GM21515 (cell line): ENCODE results near the gene LAMTOR5.
"Not testable (repeated sequence)": the region's sequence is repeated elsewhere in the genome, so short reads cannot be mapped to it uniquely, and the experiment has no call there.

Experiments
- ATAC-seq: cut with Tn5 transposase; IDR thresholded peaks from one replicate; pipeline ENCODE4 v1.9.1; 2021; ENCODE audit not compliant: unreplicated experiment

Gene LAMTOR5

DNA sequence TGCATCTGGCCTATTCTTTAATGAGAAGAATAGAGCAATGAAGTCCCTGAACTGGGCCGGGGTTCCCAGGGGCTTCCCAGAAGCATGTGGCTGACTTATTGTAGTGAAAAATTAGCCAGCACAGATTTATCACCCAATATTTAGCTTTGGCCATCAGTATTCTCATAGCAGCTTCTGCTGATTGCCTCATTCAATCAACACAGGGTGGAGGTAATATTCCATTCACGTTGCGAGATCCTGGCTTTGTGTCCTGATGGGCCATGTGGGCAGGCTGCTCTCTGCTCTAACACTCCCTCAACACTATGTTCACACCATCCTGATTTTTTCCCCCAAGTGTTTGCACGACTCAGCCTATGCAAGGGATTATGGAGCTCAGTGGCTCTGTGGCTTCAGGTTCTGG lies 21.5 kb upstream of the LAMTOR5 start:
- ATAC-seq: no peak

DNA sequence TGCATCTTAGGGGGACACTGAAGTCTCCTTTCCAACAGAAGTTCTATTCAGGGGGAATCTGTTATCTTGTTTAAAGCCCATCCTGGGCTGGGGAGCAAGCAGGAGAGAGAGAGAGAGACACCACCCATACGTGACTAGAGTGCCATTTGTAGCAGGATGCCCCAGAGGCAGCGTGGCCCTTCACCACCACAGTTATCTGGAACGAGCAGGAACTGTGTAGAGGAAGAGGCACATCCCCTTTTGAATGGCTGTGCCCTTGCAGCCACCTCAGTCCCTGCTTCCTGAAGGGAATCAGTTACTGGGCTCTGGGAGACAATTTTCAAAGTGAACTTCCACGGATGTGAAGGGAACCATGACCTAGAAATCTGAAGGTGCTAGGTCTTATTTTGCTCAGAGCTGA lies 19.4 kb upstream of the LAMTOR5 start:
- no peak for ATAC-seq

DNA sequence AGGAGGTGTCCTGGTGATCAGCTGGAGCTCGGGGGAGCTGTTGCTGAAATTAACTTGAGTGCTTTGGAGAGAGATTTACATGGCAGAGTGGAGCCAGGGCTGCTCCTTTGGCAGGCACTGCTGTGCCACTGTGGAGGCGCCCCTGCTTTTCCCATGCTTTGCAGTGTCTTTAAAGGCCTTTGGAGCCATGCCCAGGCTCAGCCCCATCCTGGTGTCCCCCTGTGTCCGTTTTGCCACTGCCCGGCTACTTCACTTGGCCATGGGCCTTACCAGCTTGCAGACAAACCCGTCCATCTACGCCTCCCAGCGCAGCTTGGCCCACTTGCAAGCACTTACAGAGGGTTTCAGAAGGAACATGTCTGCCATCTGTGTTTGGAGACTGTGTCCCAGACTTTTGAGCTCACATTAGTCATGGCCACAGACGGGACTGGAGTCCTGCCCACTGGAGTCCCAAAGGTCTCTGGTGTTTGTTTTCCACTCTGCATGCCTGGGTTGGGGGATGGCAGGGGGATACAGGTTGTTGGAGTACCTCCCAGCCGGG lies 18.2 kb upstream of the LAMTOR5 start:
- no peak for ATAC-seq

DNA sequence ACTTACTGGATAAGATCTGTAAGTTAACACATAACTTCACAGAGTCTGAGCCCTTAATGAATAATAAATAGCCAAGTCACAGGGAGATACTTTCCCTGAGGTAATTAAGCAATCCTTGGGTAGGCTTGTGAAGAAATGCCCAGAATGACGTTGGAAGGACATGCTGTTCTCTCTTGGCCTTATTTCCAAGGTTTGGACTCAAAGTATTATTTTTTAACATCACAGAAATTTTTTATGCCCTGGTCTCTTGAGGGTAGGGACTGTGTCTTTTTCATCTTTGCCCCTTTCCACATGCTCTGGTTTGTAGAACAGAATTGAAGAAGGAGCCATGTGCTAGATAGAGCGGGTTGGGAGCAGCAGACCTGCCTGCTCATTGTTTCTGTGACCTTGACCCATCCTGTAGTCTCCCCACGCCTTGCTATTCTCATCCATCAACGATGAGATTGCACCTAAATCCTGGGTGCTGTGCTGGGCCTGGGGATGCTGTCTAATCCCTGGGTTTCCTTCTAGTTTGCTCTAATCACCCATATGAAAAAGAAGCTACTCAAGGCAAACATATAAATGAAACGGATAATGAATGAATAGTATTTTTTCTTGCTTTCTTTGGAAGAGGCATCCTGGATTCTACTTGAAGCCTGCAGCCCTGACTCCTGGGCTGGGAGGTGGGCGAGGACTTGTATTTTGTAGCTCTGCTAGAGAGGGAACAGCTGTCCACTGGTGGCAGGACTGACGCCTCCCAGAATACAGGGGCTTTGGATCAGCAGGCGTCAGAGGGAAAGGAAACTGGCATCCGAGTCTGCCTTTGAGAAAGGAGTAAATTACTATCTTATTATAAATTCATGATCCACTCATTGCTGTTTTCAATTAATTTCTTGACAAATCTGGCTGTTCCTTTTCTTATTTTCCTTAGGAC lies 17.5 kb upstream of the LAMTOR5 start:
- ATAC-seq: no peak

DNA sequence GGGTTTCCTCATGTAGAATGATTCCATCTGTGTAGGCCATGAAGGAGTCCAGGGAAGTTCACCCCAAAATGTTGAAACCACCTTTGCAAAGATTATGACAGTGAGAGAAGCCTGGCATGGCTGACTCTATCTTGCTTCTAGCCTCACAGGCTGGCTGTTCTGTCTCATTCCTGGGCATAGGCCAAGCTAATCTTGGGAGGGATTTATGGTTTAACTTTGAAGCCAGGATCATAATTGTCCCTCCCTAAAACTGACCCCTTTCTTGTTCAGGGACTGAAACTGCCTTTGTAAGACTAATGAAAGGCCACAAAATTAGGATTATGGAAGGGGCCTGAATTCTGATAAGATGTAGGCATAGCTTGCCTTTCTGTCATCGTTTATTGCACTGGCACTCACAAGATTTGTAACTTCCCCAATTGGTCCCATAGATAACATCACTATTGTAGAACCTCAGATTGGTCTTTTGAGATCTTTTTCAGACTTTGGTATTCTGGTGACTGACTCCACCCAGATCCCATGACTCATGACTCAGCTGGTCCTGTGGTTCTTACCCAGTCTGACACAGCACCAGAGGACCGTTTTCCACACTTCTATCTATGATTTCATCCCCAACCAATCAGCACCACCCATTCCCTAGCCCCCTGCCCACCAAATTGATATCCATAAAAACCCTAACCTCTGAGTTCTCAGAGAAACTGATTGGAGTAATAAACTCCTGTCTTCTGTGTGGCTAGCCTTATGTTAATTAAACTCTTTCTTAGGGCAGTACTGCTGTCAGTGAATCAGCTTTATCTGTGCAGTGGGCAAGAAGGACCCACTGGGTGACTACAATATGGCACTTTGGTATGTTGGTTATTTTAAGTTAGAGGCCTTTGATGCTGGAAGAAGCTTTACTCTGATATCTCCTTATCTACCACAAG lies 13.6 kb upstream of the LAMTOR5 start:
- no peak for ATAC-seq

DNA sequence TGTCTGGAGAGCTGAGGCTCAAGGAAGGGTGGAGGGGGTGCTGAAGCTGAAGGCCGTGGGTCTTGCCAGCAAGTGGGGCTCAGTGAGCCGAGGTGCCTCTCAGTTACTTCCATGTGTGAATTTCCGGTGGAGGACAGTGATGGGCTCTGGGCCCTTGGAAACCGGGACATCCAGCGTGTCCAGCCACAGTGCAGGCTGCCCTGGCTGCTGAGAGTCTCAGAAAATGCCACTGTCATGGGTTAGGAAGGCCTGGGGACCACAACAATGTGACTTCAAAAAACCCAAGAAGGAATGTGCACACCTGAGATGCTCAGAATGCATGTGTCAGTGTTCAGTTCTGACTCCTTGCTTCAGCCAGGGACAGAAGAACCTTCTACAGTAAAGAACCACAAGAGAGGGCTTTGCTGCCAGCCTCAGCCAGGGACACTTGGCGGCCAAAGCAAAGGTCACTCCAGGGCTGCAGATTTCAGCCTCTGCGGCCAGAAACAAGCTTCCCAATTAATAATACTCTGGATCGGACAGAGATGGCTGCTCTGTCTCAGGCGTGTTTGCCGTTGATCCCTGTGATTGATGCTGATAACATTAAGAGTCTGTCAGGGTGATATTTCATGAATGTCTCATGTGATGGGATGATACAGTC lies 12.6 kb upstream of the LAMTOR5 start:
- ATAC-seq: no peak

DNA sequence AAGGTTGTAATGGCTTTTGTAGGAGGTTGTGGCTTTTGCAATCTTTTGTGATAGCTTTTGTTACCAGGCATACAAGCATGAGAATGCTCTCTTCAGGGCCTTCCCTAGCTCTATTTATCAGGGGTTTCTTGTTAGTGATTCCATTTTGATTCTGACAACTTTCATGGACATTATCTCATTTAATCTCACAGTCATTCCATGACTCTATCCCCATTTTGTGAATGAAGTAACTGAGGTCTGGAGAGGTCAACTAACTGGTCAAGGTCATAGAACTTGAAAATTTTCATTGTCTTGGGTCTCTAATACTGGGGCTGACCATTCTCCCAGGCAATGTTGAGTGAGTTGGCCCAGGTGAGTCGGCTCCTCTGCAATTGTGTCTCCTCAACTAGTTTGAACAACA lies 11.2 kb upstream of the LAMTOR5 start:
- ATAC-seq: no peak

DNA sequence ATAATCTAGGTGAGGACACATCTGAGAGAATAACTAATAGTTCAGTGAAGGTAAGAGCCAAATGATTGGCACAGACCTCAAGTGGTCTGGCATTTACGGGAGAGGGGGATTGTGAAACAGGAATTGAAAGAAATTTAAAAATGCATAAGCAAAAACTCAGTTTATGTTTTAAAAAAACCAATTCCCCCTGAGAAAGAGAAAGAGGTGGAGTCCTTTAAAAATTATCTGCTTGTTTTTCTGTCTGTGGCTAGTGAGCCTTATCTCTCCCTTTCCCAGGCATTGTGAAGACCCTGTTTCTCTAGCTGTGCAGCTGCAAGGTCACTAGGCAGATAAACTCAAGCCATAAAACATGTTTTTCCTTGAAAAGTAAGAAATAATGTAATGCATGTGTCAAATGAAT lies 5.6 kb upstream of the LAMTOR5 start:
- not testable (repeated sequence) for ATAC-seq

DNA sequence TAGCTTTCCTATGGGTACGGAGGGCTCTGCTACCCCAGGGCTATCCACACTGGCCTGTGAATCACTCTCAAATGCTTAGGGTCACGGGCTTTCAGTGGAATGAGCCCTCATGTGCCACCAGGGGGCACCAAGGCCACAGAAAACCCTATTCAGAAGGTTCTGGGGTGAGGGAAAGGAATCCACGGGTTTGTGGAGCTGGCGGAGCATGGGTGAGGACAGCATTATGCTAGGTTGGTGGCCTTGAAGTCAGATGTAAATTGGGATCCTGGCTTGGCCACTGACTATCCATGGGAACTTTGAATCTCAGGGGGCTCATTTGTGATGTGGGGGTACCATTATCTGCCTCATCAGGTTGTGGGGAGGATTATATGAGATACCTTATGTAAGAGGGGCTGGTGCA lies 5.1 kb upstream of the LAMTOR5 start:
- ATAC-seq: no peak

DNA sequence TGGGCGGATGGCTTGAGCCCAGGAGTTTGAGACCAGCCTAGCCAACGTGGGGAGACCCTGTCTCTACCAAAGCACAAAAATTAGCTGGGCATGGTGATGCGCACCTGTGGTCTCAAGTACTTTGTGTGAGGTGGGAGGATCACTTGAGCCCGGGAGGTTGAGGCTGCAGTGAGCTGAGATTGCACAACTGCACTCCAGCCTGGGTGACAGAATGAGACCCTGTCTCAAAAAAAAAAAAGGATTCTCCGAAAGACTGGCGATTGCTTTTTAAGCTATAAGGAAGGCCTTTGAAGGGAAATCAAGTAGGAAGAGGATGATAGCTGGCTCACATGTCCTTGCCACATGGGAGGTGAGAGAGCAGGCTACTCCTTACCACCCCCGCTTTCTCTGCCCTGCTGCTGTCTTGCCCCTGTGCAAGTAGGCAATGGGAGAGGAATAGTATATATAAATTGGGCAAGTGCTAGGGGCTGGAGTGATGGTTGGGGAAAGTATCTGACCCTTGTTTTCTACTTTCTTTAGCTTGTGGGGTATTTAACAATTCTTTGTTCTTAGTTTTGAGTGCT lies 3.8 kb upstream of the LAMTOR5 start:
- ATAC-seq: no peak

DNA sequence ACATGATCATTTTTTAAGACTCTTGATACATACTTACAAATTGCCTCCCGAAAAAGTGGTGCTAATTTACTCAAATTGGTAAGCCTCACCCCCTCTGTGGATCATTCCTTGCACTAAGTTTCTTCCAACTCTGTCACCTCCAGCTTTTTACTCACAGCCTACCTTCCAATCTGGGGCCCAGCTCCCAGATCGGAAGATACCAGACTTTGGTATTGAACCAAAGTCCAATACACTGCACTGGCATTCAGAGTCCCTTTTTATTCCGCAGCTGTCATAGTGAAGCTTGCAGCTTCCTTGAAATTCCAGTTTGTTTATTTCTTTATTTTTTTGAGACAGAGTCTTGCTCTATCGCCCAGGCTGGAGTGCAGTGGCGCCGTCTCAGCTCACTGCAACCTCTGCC lies 1.8 kb upstream of the LAMTOR5 start:
- ATAC-seq: no peak

DNA sequence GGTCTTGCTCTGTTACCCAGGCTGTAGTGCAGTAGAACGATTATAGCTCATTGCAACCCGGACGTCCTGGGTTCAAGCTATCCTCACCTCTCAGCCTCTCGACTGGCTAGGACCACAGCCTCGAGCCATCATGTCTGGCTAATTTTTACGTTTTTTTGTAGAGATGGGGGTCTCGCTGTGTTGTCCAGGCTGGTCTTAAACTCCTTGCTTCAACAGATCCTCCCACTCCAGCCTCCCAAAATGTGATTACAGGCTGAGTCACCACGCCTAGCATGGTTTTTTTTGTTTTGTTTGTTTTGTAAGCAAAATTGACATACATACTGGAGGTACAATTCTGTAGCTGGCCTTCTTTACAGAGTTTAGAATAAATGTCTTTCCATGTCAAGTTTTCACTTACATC lies 994 bp upstream of the LAMTOR5 start:
- no peak for ATAC-seq

DNA sequence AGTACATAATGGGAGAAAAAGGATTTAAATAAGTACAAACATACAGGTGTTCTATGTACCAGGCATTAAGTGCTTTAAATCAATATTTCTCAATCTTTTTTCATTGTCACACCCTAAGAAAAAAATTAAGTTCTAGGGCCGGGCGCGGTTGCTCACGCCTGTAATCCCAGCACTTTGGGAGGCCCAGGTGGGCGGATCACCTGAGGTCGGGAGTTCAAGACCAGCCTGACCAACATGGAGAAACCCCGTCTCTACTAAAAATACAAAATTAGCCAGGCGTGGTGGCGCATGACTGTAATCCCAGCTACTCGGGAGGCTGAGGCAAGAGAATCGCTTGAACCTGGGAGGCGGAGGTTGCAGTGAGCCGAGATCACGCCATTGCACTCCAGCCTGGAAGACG lies 1.1 kb downstream of the LAMTOR5 start:
- ATAC-seq: not testable (repeated sequence)

DNA sequence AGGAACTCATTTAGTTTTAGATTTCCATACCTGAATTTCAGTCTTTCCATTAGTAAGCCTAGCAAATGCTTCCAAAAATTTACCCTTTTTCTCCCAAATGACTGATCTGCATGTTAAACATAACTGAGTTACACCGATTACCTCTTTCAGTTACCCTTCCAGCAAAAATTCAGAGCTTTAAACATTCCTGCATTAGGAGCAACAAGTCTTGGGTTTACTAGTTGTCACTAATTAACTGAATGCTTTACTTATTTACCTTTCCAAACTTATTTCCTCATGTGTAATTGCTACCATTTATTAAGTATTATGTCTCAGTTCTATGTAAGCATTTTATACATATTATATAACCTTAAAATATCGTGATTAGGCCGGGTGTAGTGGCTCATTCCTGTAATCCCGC lies 3.1 kb downstream of the LAMTOR5 start:
- ATAC-seq: no peak

DNA sequence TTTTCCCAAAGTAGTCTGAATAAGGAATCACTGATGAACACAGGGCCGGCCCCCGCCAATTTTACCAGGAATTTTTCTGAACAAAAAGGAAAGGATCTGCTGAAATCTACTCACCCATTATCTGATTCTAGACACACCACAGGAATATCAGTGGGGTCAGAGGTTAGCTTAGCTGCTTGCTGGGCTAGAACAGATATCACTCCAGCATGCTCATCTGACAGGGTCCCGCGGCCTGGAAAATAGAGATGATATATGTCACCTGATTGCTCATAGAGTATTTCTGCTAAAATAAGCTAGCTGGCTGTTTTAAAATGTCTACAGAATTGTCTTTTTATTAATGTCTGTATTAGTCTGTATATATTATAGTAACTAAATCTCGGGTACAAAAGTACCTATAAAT lies 3.7 kb downstream of the LAMTOR5 start:
- no peak for ATAC-seq

DNA sequence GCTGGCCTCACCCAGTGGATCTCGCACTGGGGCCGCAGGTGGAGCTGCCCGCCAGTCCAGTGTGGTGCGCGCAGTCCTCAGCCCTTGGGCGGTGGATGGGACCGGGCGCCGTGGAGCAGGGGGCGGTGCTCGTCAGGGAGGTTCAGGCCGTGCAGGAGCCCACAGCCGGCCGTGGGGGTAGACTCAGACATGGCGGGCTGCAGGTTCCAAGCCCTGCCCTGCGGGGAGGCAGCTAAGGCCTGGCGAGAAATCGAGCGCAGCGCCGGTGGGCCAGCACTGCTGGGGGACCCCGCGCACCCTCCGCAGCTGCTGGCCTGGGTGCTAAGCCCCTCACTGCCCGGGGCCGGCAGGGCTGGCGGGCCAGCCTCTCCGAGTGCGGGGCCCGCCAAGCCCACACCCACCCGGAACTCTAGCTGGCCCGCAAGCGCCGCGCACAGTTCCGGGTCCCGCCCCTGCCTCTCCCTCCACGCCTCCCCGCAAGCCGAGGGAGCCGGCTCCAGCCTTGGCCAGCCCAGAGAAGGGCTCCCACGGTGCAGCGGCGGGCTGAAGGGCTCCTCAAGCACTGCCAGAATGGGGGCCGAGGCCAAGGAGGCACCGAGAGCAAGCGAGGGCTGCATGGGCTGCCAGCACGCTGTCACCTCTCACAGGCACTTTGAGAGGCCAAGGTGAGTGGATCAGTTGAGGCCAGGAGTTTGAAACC lies 11.1 kb downstream of the LAMTOR5 start:
- not testable (repeated sequence) for ATAC-seq

DNA sequence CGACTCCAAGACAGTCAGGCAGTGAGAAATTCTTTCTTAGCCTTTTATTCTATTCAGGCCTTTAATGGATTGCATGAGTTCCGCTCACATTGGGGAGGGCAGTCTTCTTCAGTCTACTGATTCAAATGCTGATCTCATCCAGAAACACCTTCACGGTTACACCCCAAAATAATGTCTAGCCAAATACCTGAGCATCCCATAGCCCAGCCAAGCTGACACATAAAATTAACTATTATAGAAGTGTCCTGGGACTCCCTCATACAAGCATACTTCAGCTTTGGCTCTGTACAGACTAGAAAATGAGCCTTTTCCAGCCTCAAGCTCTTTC lies 13.0 kb downstream of the LAMTOR5 start:
- ATAC-seq: no peak

DNA sequence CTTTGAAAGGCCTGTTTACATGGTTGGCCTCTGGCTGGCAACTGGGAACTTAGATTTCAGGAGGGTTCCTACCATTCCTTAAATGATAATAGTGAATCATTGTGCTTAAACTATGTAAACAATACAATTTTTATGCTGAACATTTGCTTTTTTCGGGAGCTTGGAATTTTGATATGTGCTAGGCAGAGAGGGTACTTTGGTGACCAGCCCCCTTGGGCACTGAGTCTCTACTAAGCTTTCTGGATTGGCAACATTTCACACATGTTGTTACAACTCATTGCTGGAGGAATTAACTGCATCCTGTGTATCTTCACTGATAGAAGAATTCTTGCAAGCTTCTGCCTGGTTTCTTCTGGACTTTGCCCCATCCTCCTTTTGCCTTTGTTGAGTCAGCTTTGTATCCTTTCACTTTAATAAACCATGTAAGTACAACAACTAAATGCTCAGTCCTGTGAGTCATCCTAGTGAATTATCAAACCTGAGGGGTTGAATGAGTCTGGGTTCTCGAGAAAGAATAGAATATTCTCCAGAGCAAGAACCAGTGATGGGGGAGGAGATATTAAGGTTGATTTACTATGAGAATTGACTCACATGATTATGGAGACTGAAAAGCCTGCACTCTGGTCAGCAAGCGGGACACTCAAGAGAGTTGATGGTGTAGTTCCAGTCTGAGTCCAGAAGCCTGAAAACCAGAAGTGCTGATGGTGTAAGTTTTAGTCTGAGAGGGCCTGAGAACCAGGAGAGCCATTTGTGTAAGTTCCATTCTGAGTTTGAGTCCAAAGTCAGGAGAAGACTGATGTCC lies 13.6 kb downstream of the LAMTOR5 start:
- no peak for ATAC-seq

DNA sequence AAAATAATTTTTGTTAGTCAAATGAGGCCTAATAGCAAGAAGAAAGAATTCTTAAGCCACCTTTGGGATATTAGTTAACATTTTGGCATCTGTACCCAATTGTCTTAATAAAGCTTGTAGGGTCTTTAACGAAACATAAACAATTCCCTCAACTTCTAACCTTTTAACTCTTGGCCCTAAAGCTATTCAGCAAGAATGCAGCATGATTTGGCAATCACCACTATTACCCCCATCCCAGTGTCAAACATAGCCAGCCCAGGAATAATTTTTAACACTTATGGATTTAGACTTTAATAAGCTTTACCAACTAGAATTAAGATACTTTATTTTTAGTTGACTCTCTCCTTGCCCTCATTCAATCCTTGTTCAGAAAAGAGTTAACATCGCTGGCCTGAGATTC lies 14.2 kb downstream of the LAMTOR5 start:
- ATAC-seq: no peak
